ENCODE data around the gene SPTBN2.

SPTBN2 gene

GRCh38 chr11:66697988-66698387 is 31.0 kb downstream of the SPTBN2 start:
- Histone ChIP-seq H3K4me3 (ENCODE audit: low read depth in 1 of 2, low read length in 2 of 2) (no peak overlapping the region), H3K4me1 (ENCODE audit: insufficient read depth, low read length) (no peaks in the 10 kb centered on the region), H3K9ac (ENCODE audit: low read length) (no peak overlapping the region), H3K27me3 (ENCODE audit: control insufficient read depth in 1 of 2, insufficient read depth in 2 of 2, low read length in 2 of 2) (no peaks in the 10 kb centered on the region), H3K36me3 (ENCODE audit: insufficient read depth, low read length) (no peaks in the 10 kb centered on the region), H3K9me3 (ENCODE audit: low read length) (no peaks in the 10 kb centered on the region), H3K27ac (ENCODE audit: low read depth, low read length) (no peak overlapping the region)

- no peaks in the 10 kb centered on the region for H3K27me3 ChIP-seq (ENCODE audit: control insufficient read depth in 1 of 2, insufficient read depth in 2 of 2, low read length in 2 of 2)
These were observed 32.9 kb downstream of the SPTBN2 start for GRCh38 chr11:66696146-66696545.

GRCh38 chr11:66694732-66695207 is 34.2 kb downstream of the SPTBN2 start:
- H3K9me3 ChIP-seq (ENCODE audit: low read length) = no peaks in the 10 kb centered on the region
- H3K27me3 ChIP-seq (ENCODE audit: control insufficient read depth in 1 of 2, insufficient read depth in 2 of 2, low read length in 2 of 2) = no peaks in the 10 kb centered on the region
- no peak overlapping the region for H3K27ac ChIP-seq (ENCODE audit: low read depth, low read length)
- H3K9ac ChIP-seq (ENCODE audit: low read length) = no peak overlapping the region
- H3K4me1 ChIP-seq (ENCODE audit: insufficient read depth, low read length) = no peaks in the 10 kb centered on the region
- H3K4me3 ChIP-seq (ENCODE audit: low read depth in 1 of 2, low read length in 2 of 2) = no peak overlapping the region
- H3K36me3 ChIP-seq (ENCODE audit: insufficient read depth, low read length) = no peaks in the 10 kb centered on the region

More at GRCh38 chr11:66696146-66696545, 32.9 kb downstream of the SPTBN2 start:
- Histone ChIP-seq H3K4me3 (ENCODE audit: low read depth in 1 of 2, low read length in 2 of 2) (no peak overlapping the region), H3K4me1 (ENCODE audit: insufficient read depth, low read length) (no peaks in the 10 kb centered on the region), H3K27ac (ENCODE audit: low read depth, low read length) (no peak overlapping the region), H3K9ac (ENCODE audit: low read length) (no peak overlapping the region), H3K36me3 (ENCODE audit: insufficient read depth, low read length) (no peaks in the 10 kb centered on the region), H3K9me3 (ENCODE audit: low read length) (no peaks in the 10 kb centered on the region)

GRCh38 chr11:66694056-66694410 is 35.0 kb downstream of the SPTBN2 start:
- no peak overlapping the region for H3K4me3 ChIP-seq (ENCODE audit: low read depth in 1 of 2, low read length in 2 of 2)
- H3K9ac ChIP-seq (ENCODE audit: low read length) = no peak overlapping the region
- no peaks in the 10 kb centered on the region for H3K27me3 ChIP-seq (ENCODE audit: control insufficient read depth in 1 of 2, insufficient read depth in 2 of 2, low read length in 2 of 2)
- no peaks in the 10 kb centered on the region for H3K4me1 ChIP-seq (ENCODE audit: insufficient read depth, low read length)
- H3K27ac ChIP-seq (ENCODE audit: low read depth, low read length) = no peak overlapping the region
- H3K9me3 ChIP-seq (ENCODE audit: low read length) = no peaks in the 10 kb centered on the region
- H3K36me3 ChIP-seq (ENCODE audit: insufficient read depth, low read length) = no peaks in the 10 kb centered on the region

- no peak overlapping the region for H3K4me3 ChIP-seq (ENCODE audit: low read depth in 1 of 2, low read length in 2 of 2)
- H3K27ac ChIP-seq (ENCODE audit: low read depth, low read length) = no peak overlapping the region
- no peaks in the 10 kb centered on the region for H3K36me3 ChIP-seq (ENCODE audit: insufficient read depth, low read length)
- no peaks in the 10 kb centered on the region for H3K4me1 ChIP-seq (ENCODE audit: insufficient read depth, low read length)
- H3K9ac ChIP-seq (ENCODE audit: low read length) = no peak overlapping the region
- no peaks in the 10 kb centered on the region for H3K27me3 ChIP-seq (ENCODE audit: control insufficient read depth in 1 of 2, insufficient read depth in 2 of 2, low read length in 2 of 2)
- H3K9me3 ChIP-seq (ENCODE audit: low read length) = no peaks in the 10 kb centered on the region
These were observed 35.5 kb downstream of the SPTBN2 start for GRCh38 chr11:66693356-66694055.

- H3K4me1 ChIP-seq (ENCODE audit: insufficient read depth, low read length) = no peaks in the 10 kb centered on the region
- H3K9ac ChIP-seq (ENCODE audit: low read length) = no peak overlapping the region
- no peaks in the 10 kb centered on the region for H3K9me3 ChIP-seq (ENCODE audit: low read length)
- H3K36me3 ChIP-seq (ENCODE audit: insufficient read depth, low read length) = no peaks in the 10 kb centered on the region
- no peaks in the 10 kb centered on the region for H3K27me3 ChIP-seq (ENCODE audit: control insufficient read depth in 1 of 2, insufficient read depth in 2 of 2, low read length in 2 of 2)
- no peak overlapping the region for H3K4me3 ChIP-seq (ENCODE audit: low read depth in 1 of 2, low read length in 2 of 2)
- no peak overlapping the region for H3K27ac ChIP-seq (ENCODE audit: low read depth, low read length)
These were observed 36.1 kb downstream of the SPTBN2 start for GRCh38 chr11:66692871-66693331.

- Histone ChIP-seq H3K9ac (ENCODE audit: low read length) (no peak overlapping the region), H3K4me3 (ENCODE audit: low read depth in 1 of 2, low read length in 2 of 2) (no peak overlapping the region), H3K9me3 (ENCODE audit: low read length) (no peaks in the 10 kb centered on the region), H3K27ac (ENCODE audit: low read depth, low read length) (no peak overlapping the region), H3K36me3 (ENCODE audit: insufficient read depth, low read length) (no peaks in the 10 kb centered on the region), H3K4me1 (ENCODE audit: insufficient read depth, low read length) (no peaks in the 10 kb centered on the region), H3K27me3 (ENCODE audit: control insufficient read depth in 1 of 2, insufficient read depth in 2 of 2, low read length in 2 of 2) (no peaks in the 10 kb centered on the region)
These were observed 36.6 kb downstream of the SPTBN2 start for GRCh38 chr11:66692446-66692845.

- H3K36me3 ChIP-seq (ENCODE audit: insufficient read depth, low read length) = no peaks in the 10 kb centered on the region
- no peaks in the 10 kb centered on the region for H3K9me3 ChIP-seq (ENCODE audit: low read length)
- no peak overlapping the region for H3K27ac ChIP-seq (ENCODE audit: low read depth, low read length)
- H3K9ac ChIP-seq (ENCODE audit: low read length) = no peak overlapping the region
- H3K4me1 ChIP-seq (ENCODE audit: insufficient read depth, low read length) = no peaks in the 10 kb centered on the region
- no peaks in the 10 kb centered on the region for H3K27me3 ChIP-seq (ENCODE audit: control insufficient read depth in 1 of 2, insufficient read depth in 2 of 2, low read length in 2 of 2)
- no peak overlapping the region for H3K4me3 ChIP-seq (ENCODE audit: low read depth in 1 of 2, low read length in 2 of 2)
These were observed 37.6 kb downstream of the SPTBN2 start for GRCh38 chr11:66691311-66691980.

GRCh38 chr11:66689661-66690590 is 39.1 kb downstream of the SPTBN2 start:
- Histone ChIP-seq H3K9me3 (ENCODE audit: low read length) (no peaks in the 10 kb centered on the region), H3K27me3 (ENCODE audit: control insufficient read depth in 1 of 2, insufficient read depth in 2 of 2, low read length in 2 of 2) (no peaks in the 10 kb centered on the region), H3K27ac (ENCODE audit: low read depth, low read length) (no peak overlapping the region), H3K9ac (ENCODE audit: low read length) (no peak overlapping the region), H3K4me3 (ENCODE audit: low read depth in 1 of 2, low read length in 2 of 2) (no peak overlapping the region), H3K36me3 (ENCODE audit: insufficient read depth, low read length) (no peaks in the 10 kb centered on the region), H3K4me1 (ENCODE audit: insufficient read depth, low read length) (no peaks in the 10 kb centered on the region)

- Histone ChIP-seq H3K36me3 (ENCODE audit: insufficient read depth, low read length) (no peaks in the 10 kb centered on the region), H3K9ac (ENCODE audit: low read length) (no peak overlapping the region), H3K27ac (ENCODE audit: low read depth, low read length) (no peak overlapping the region), H3K4me1 (ENCODE audit: insufficient read depth, low read length) (no peaks in the 10 kb centered on the region), H3K4me3 (ENCODE audit: low read depth in 1 of 2, low read length in 2 of 2) (no peak overlapping the region), H3K27me3 (ENCODE audit: control insufficient read depth in 1 of 2, insufficient read depth in 2 of 2, low read length in 2 of 2) (no peaks in the 10 kb centered on the region), H3K9me3 (ENCODE audit: low read length) (no peaks in the 10 kb centered on the region)
These were observed 40.2 kb downstream of the SPTBN2 start for GRCh38 chr11:66688561-66689534.
